ENCODE results near the gene SRXN1.

- TF ChIP-seq CTCF (IDR thresholded peaks at IDR 0.05), result no peak
- no peak for TF ChIP-seq POLR2AphosphoS5 (IDR thresholded peaks at IDR 0.05)
Measured at GRCh38 chr20:646868-647233, 6.1 kb downstream of the SRXN1 start.
